ENCODE results near the gene CDK19. TPM values are rescaled to one million over a fixed set of nuclear protein-coding genes. Genes with fewer than 3 reads are reported as not detected.

Gene CDK19
- total RNA-seq, 1 donor: 15.6 TPM

DNA sequence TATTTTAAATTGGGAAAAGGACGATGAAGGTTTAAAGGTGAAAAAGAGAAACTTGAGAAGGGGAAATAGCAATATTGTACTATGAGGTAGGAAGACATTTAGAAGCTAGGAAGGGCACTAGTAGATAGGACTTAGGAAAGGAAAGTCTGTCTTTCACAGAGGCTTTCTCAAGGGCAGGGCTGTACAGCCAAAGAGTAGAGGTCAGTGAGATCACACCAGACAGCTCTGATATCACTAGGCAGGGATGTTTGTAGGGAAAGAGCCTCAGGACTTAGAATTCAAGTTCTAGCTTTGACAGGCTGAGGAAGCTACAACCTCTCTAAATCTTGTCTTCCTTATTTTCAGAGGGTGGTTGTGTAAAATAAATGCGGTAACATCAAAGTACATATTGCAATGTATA lies 178.5 kb downstream of the CDK19 start:
- H3K27ac ChIP-seq (ENCODE audit: low read depth, low read length): no peak overlapping the region
- no peaks in the 10 kb centered on the region for H3K4me1 ChIP-seq (ENCODE audit: insufficient read depth, low read length)
- no peaks in the 10 kb centered on the region for H3K36me3 ChIP-seq (ENCODE audit: insufficient read depth, low read length)
- no peak overlapping the region for H3K4me2 ChIP-seq (ENCODE audit: insufficient read depth, low read length)
- TF ChIP-seq, protein P1, sequence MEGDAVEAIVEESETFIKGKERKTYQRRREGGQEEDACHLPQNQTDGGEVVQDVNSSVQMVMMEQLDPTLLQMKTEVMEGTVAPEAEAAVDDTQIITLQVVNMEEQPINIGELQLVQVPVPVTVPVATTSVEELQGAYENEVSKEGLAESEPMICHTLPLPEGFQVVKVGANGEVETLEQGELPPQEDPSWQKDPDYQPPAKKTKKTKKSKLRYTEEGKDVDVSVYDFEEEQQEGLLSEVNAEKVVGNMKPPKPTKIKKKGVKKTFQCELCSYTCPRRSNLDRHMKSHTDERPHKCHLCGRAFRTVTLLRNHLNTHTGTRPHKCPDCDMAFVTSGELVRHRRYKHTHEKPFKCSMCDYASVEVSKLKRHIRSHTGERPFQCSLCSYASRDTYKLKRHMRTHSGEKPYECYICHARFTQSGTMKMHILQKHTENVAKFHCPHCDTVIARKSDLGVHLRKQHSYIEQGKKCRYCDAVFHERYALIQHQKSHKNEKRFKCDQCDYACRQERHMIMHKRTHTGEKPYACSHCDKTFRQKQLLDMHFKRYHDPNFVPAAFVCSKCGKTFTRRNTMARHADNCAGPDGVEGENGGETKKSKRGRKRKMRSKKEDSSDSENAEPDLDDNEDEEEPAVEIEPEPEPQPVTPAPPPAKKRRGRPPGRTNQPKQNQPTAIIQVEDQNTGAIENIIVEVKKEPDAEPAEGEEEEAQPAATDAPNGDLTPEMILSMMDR (IDR thresholded peaks at IDR 0.05; ENCODE audit: extremely low read depth, low read depth, low read length): no peak
- no peak overlapping the region for H3K4me3 ChIP-seq (ENCODE audit: insufficient read depth, low read length)
- H3K79me2 ChIP-seq (ENCODE audit: insufficient read depth, low read length): no peaks in the 10 kb centered on the region
- no peak overlapping the region for H2AFZ ChIP-seq (ENCODE audit: low read length)
- H3K9me3 ChIP-seq (ENCODE audit: low read depth, low read length): no peaks in the 10 kb centered on the region
- no peaks in the 10 kb centered on the region for H3K27me3 ChIP-seq (ENCODE audit: insufficient read depth, low read length)
- DNase-seq (ENCODE audit: insufficient read length, low spot score, missing footprints): no peak
- H4K20me1 ChIP-seq (ENCODE audit: insufficient read depth, low read length): no peaks in the 10 kb centered on the region

DNA sequence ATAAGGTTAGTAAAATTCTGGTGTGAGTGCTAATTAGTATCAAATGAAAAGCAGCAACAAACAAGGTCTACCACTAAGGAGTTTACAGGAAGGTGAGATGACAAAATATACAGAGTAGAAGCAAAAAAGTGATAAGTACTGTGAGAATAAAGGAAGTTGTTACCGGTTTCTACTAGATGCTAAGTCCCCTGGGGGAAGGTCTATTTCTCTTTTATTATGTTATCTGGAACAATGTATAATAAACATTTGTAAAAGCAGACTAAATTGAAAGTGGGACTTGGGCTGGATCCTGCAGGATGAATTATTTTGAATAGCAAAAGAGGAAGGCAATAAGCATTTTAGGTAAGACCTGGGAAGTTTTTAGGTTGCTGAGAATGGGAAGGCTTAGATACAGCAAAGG lies 180.2 kb downstream of the CDK19 start:
- H3K36me3 ChIP-seq (ENCODE audit: insufficient read depth, low read length): no peaks in the 10 kb centered on the region
- H3K27ac ChIP-seq (ENCODE audit: low read depth, low read length): no peak overlapping the region
- H3K4me1 ChIP-seq (ENCODE audit: insufficient read depth, low read length): no peaks in the 10 kb centered on the region
- no peak overlapping the region for H2AFZ ChIP-seq (ENCODE audit: low read length)
- no peak overlapping the region for H3K4me2 ChIP-seq (ENCODE audit: insufficient read depth, low read length)
- no peak overlapping the region for H3K4me3 ChIP-seq (ENCODE audit: insufficient read depth, low read length)
- no peaks in the 10 kb centered on the region for H4K20me1 ChIP-seq (ENCODE audit: insufficient read depth, low read length)
- no peaks in the 10 kb centered on the region for H3K79me2 ChIP-seq (ENCODE audit: insufficient read depth, low read length)
- no peaks in the 10 kb centered on the region for H3K27me3 ChIP-seq (ENCODE audit: insufficient read depth, low read length)
- DNase-seq (ENCODE audit: insufficient read length, low spot score, missing footprints): no peak
- H3K9me3 ChIP-seq (ENCODE audit: low read depth, low read length): no peaks in the 10 kb centered on the region
- TF ChIP-seq, protein P1 (IDR thresholded peaks at IDR 0.05; ENCODE audit: extremely low read depth, low read depth, low read length): no peak

DNA sequence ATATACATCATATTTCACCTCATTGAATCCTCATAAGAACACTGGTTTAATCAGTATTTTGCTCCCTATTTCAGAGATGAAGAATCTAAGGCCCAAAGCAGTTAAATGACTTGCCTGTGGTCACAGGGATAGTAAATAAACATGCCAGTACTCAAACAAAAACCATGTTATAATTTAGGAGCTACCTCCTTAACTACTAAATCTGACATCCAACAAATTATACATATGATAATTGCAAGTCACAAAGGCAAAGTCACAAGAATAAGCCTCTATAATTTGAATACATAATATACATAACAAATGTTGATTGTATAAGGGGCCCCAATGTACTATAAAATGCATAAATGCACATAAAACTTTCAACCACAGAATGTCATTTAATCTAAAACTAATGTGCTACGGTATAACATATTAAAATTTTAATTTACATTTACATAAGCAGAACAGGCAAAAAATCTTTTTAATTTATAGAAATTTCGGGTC lies 181.5 kb downstream of the CDK19 start:
- H3K9me3 ChIP-seq (ENCODE audit: low read depth, low read length): no peaks in the 10 kb centered on the region
- H3K4me1 ChIP-seq (ENCODE audit: insufficient read depth, low read length): no peaks in the 10 kb centered on the region
- TF ChIP-seq, protein P1 (IDR thresholded peaks at IDR 0.05; ENCODE audit: extremely low read depth, low read depth, low read length): no peak
- no peak overlapping the region for H3K4me2 ChIP-seq (ENCODE audit: insufficient read depth, low read length)
- no peak overlapping the region for H2AFZ ChIP-seq (ENCODE audit: low read length)
- no peaks in the 10 kb centered on the region for H3K79me2 ChIP-seq (ENCODE audit: insufficient read depth, low read length)
- no peak overlapping the region for H3K27ac ChIP-seq (ENCODE audit: low read depth, low read length)
- no peak for DNase-seq (ENCODE audit: insufficient read length, low spot score, missing footprints)
- no peaks in the 10 kb centered on the region for H3K36me3 ChIP-seq (ENCODE audit: insufficient read depth, low read length)
- no peaks in the 10 kb centered on the region for H4K20me1 ChIP-seq (ENCODE audit: insufficient read depth, low read length)
- H3K27me3 ChIP-seq (ENCODE audit: insufficient read depth, low read length): no peaks in the 10 kb centered on the region
- no peak overlapping the region for H3K4me3 ChIP-seq (ENCODE audit: insufficient read depth, low read length)

DNA sequence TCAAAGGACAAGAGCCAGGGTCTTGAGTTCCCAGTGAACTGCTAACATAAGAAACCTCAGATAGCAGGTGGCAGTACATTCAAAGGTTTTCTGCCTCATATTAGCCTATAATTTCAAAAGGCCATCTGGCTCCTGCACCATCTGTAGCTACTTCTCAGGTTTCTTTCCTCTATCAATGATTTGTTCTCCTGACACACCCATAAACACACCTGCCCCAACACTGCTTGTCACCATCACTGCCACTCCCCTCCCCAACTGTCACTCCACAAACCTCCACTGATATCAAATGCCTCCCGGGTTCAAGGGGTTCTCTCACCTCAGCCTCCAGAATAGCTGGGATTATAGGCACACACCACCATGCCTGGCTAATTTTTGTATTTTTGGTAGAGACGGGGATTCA lies 186.1 kb downstream of the CDK19 start:
- no peak overlapping the region for H3K4me2 ChIP-seq (ENCODE audit: insufficient read depth, low read length)
- no peaks in the 10 kb centered on the region for H3K79me2 ChIP-seq (ENCODE audit: insufficient read depth, low read length)
- H3K27me3 ChIP-seq (ENCODE audit: insufficient read depth, low read length): no peaks in the 10 kb centered on the region
- no peak overlapping the region for H3K27ac ChIP-seq (ENCODE audit: low read depth, low read length)
- peaks cover 17% of the 10 kb centered on the region for H3K4me1 ChIP-seq (ENCODE audit: insufficient read depth, low read length)
- TF ChIP-seq, protein P1 (IDR thresholded peaks at IDR 0.05; ENCODE audit: extremely low read depth, low read depth, low read length): no peak
- no peak overlapping the region for H2AFZ ChIP-seq (ENCODE audit: low read length)
- no peak overlapping the region for H3K4me3 ChIP-seq (ENCODE audit: insufficient read depth, low read length)
- no peak for DNase-seq (ENCODE audit: insufficient read length, low spot score, missing footprints)
- no peaks in the 10 kb centered on the region for H4K20me1 ChIP-seq (ENCODE audit: insufficient read depth, low read length)
- no peaks in the 10 kb centered on the region for H3K36me3 ChIP-seq (ENCODE audit: insufficient read depth, low read length)
- no peaks in the 10 kb centered on the region for H3K9me3 ChIP-seq (ENCODE audit: low read depth, low read length)
